NCI-H69 (cell line): ENCODE measurements around the gene SLC35D3.
"Not testable (repeated sequence)": the region's sequence is repeated elsewhere in the genome, so short reads cannot be mapped to it uniquely, and the experiment has no call there.

Source experiments
- DNase-seq: peaks from one replicate; lab custom pipeline; 2025; lab: John Stamatoyannopoulos, UW

SLC35D3 gene, protein sequence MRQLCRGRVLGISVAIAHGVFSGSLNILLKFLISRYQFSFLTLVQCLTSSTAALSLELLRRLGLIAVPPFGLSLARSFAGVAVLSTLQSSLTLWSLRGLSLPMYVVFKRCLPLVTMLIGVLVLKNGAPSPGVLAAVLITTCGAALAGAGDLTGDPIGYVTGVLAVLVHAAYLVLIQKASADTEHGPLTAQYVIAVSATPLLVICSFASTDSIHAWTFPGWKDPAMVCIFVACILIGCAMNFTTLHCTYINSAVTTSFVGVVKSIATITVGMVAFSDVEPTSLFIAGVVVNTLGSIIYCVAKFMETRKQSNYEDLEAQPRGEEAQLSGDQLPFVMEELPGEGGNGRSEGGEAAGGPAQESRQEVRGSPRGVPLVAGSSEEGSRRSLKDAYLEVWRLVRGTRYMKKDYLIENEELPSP

DNA sequence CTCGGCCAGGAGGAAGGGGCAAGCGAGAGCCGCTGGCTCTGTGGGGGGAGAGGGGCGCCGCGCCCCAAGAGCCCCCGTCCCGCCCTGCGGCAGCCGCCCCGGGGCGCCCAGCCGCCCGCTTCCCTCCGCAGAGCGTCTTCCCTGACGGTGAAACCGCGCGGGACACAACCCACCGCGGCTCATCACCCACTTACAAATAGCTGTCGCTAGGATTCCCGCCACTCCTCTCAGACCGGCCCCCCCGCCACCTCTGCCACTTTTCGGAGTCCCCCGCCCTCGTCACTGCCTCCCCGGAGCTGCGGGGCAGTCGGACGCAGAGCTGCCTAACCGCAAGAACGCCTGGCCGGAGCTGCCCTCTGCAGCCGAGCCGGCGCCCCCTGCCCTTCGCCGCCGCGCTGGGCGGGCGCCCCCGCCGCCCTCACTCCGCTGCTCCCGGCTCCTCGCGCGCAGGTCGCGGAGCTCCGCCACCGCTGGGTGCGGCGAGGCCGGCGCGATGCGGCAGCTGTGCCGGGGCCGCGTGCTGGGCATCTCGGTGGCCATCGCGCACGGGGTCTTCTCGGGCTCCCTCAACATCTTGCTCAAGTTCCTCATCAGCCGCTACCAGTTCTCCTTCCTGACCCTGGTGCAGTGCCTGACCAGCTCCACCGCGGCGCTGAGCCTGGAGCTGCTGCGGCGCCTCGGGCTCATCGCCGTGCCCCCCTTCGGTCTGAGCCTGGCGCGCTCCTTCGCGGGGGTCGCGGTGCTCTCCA, at the start of gene SLC35D3:
Gene SLC35D3, plus strand, starts transcription at position 366 of the 749 bp plus-strand sequence. Its CDS starts 128 bp downstream, at position 494.
- DNase-seq, result peak; percentile 83

DNA sequence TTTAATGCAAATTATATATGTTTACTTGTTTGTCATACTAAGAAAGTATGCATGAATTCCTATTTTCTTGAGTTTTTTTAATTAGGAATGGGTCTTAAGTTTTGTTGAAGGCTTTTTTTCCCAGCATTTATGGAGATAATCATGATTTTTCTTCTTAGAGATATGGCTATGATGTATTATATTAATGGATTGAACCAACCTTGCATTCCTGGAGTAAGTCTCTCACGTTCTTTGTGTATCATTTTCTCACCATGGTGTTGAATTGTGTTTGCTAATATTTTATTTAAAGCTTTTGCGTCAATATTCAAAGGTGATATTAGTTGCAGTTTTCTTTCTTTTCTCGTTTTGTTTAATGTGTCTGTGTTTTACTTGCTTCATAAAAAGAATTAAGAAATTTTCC, 48.4 kb upstream of the SLC35D3 start:
- peak; percentile 13 for DNase-seq

DNA sequence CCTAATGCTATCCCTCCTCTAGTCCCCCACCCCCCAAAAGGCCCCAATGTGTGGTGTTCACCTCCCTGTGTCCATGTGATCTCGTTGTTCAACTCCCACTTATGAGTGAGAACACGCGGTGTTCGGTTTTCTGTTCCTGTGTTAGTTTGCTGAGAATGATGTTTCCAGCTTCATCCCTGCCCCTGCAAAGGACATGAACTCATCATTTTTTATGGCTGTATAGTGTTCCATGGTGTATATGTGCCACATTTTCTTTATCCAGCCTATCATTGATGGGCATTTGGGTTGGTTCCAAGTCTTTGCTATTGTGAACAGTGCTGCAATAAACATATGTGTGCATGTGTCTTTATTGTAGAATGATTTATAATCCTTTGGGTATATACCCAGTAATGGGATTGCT, 45.6 kb upstream of the SLC35D3 start:
- DNase-seq, result not testable (repeated sequence)

DNA sequence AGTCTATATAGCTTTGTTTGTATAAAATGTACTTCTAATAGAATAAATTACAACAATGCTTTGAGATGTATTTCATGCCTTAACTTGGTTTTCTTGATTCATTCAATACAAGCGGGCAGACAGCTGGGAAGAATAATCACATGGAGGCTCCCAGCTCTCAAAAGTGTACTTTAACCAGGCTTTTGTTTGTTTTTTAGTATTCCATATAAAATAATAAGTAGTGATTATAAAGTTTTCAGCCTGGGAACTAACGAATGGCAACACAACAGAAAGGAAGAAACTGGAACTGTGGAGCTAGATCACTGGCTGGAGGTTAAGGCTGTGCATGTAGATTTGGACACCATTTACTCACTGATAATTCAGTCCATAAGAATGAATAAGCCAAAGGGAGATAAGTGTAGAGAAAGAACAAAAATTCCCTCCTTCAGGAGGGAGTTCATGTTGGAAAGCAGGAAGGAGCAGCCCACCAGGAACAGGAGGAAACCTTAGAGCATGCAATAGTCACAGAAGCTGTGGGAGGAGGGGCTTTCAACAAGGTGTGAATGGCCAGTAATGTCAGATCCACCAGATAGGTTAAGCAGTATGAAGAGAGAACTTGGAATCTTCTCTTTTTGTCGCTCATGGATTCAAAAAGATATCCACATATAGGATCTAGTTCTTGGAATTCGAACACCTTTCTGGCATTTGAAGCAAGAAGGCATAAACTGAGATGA, 41.2 kb upstream of the SLC35D3 start:
- DNase-seq, result no peak

DNA sequence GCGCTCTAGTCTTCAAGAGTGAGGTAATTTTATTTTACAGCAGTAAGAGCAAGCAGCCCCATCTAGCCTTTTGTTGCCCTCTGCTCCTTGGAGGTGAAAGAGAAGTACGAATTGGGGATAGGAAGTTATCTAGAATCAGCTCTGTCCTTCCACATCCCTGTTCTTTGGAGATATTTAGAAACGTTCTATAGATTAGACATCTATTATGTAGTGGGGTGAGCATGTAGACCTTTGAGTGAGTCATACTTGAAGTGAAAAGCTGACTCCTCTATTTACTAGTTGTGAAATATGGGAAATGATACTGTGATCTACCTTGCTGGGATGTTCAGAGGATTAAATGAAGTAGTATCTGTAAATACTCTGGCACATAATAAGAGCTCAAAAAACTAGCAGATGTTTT, 36.0 kb upstream of the SLC35D3 start:
- DNase-seq, result peak; percentile 36

DNA sequence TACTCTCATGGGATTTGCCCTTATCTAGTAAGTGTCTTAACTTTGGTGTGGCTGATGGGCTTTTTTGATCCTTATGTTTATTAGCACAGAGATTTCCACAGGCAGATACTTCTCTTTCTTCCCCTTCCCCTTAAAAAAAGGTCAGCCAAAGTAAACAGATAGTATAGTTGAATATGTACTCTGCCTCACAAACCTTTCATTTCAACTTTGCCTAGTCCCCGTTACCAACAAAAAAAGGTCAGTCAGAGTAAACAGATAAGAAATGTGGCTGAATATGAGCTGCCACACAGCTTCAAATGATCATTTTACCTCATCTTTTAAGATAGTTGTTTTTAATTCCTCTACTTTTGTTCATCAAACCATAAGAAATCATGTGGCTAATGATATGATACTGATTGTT, 34.1 kb upstream of the SLC35D3 start:
- peak; percentile 82 for DNase-seq

DNA sequence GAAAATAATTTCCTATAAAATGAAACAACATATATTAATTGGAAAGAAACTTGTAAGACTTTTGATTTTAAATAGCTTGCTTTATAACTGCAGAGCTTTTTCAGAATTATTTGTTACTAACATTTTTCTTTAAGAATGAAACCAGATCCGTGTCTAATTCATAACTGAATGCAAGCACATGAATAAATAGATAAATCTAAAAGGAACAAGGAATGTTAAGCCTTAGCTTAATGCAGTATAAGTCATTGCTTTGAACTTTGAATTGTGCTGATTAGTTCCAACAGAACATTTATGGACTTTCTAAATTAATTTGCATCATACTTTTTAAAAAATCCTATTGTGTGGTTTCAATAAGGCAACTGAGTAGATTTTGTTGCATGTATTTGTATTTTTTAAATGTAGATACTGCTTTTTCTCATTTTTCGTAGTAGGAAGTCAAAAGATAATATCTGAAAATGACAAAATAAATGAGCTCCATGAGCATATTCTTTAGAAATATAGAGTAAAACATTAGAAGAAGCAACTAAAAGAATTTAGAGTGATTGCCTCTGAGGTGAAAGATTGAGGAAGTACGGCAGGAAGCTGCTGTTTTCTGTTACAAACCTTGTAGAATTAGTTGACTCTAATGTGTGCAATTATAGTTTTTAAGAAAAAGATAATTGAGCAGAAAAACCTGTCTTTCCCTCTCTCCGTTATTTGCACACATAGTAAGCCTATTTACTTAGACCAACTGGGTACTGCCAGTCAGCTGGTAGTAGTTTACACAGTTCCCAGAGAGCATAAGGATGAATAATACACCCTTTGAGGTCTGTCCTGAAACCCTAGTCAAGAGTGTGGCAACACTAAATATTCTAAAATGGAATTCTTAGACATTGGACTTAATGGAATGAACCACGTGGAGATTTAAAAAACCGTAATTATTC, 32.6 kb upstream of the SLC35D3 start:
- DNase-seq, result peak; percentile 92

DNA sequence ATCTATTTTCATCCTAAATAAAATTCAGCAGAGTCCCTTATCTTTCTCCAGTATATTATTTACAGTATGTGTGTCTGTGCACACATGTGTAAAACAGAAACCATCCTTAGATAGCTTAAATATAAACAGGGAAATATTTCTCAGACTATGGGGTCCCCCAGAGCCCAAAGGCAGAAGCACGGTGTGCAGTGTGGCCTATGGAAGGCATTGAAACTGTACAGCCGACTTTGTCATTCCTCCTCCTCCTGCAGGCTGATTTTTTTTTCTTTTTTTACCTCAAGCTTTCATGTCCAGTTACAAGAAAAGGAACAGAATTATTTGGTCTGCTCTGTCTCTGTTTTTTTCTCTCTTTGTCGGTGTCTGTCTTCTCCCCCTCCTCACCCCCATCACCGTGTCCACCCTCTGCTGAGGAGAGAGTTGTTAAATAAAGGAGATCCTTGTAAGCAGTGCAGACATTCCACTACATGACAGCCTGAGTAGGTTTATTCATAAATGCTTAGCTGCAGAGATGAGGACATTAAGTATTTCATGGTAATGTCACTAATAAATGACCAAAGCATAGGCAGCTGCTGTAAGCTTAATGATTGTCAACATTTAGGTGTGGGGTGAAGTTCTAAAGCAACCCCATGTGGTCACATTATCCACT, 31.8 kb upstream of the SLC35D3 start:
- DNase-seq, result peak; percentile 51

DNA sequence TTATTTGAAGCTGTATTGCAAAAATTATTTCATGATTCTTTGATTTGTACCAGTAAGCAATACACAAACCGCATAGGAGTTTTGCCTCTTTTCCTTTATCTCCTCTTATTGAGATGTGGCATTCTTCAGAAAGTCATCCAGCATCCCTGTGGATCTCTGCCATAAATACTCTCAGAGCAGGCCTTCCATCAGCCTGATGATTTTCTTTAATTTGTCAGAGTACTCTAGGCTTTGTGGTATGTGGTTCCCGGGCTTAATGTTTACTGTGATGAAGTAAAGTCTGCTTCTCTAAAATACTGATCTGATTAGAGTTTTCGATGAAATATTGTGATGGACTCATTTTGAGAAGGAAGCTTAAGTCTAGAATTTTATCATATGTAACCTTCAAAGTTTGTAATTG, 31.1 kb upstream of the SLC35D3 start:
- DNase-seq, result no peak

DNA sequence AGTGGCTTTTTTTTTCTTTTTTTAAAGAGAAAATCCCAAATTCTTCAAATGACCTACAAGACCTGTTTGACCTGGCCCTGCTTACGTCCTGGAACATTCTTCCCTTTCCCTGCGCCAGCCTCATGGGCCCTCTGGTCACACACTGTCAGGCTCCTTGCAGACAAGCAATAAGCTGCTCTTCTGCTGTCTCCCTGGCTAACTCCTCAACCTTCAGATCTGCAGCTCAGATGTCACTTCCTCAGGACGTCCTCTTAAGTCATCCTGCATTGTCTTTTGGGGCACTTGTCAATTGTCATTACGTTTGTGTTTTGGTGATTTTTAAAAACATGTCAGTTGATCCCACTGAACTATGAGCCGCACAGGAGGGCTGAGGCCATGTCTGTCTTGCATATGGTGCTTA, 28.9 kb upstream of the SLC35D3 start:
- DNase-seq, result no peak

DNA sequence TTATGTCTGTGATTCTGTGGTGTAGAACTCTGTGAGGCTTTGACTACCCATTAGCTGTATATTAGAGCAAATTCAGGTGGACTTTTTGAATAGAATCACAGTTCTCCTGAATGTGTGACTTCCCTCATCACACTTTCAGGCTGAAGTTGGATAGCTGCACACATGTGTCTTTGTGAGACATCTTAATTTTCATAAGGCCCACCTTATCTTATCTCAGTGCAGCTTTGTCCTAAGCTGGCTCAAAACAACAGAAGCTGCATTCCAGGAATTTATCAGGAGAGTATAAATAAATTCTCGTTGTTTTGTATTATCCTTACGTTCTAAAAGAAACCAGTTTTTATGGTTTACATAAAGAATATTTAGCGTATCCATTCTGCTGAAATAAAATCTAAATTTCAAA, 26.2 kb upstream of the SLC35D3 start:
- DNase-seq, result no peak

DNA sequence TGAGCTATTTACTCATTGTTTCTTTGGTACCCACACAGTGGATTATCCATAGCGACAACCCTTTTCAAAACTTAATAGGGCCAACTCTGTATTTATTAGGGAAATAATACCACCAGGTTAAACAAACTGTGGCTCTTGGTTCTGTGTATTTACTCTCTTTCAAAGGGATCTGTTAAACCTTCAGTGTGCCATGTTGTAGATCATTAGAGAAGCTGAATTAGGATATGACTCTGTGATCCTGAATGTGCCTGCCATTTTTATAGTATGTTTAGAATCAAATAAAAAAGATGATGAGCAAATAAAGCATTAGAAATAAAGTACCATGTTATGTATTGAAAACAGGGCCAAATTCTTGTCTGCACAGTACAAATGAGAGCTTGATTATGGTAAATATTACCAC, 25.0 kb upstream of the SLC35D3 start:
- DNase-seq, result peak; percentile 33

DNA sequence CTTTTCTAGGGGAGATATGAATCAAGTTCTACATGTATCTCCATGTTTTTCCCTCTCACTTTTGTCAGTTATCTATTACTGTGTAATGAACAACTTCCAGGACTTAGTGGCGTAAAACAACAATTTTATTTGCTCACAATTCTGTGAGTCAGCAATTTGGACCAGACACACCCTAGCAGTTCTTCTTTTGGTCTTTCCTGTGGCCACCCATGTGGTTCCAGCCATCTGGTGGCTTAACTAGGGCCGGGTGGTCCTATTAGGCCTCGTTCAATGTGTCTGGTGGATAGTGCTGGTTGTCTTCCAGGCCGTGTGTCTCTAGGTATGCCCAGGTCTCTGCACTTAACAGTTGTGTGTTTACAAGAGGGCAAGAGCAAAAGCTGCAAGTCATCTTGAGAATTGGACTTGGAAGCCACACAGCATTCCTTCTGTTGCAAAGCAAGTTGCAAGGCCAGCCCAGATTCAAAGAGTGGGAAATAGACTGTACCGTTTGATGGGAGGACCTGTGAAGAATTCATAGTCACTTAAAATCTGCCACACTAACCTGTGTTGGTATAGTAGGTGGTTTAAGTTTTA, 20.8 kb upstream of the SLC35D3 start:
- no peak for DNase-seq

DNA sequence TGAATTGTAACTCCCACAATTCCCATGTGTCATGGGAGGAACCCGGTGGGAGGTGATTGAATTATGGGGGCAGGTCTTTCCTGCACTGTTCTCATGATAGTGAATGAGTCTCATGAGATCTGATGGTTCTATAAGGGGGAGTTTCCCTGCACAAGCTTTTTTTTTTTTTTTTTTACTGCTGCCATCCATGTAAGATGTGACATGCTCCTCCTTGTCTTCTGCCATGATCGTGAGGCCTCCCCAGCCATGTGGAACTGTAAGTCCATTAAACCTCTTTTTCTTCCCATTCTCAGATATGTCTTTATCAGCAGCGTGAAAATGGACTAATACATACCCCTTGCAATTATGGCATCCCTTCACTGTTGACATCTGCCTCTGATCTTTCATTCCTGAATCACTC, 17.6 kb upstream of the SLC35D3 start:
- DNase-seq, result not testable (repeated sequence)

DNA sequence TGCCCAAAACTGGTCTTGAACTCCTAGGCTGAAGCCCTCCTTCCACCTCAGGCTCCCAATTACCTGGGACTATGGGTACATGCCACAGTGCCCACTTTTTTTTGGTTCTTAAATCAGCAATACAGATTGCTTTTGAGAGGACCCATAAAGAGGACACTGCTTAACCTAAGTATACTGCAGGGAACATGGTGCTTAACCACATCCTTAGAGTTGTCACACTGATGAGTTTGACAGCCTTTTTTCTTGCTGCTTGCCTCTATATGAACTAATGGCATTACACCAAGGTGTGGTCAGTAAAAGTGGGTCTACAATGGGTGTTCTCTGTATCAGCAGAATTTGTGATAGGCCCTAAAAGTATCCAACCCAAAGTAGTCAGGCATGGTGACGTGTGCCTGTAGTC, 7.2 kb upstream of the SLC35D3 start:
- DNase-seq, result no peak

DNA sequence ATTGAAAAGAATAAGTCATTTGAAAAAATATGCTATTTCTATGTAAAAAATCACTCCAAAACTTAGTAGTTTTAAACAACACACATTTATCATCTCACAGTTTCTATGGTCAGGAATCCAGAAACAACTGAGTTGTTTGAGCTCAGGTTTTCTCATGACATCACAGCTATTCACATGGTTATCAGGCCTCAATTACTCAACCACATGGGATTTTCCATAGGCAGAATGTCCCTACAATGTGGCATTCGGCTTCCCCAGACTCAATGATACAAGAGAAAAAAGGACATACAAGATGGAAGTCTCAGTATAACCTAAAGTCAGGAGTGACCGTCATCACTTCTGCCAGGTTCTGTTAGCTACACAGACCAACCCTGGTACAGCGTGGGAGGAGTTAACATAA, 3.4 kb upstream of the SLC35D3 start:
- peak; percentile 31 for DNase-seq

DNA sequence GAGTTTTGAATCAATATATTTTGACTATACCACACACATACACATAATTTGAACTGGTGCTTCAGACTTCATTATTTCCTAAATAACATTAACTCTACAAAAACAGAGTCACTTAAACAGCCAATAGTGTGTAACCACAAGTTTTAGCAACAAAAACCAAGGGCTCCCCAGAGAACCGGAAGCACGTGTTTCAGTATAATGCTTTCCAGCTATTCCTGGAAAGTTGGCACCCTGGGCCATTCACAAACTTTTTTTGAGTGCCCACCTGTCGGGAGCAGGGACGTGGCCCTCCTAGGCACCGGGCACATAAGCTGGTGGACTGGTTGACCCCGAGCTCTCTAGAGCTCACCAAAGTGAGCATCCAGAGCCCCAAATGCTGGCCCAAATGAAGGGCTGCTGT, 1.9 kb upstream of the SLC35D3 start:
- peak; percentile 43 for DNase-seq

DNA sequence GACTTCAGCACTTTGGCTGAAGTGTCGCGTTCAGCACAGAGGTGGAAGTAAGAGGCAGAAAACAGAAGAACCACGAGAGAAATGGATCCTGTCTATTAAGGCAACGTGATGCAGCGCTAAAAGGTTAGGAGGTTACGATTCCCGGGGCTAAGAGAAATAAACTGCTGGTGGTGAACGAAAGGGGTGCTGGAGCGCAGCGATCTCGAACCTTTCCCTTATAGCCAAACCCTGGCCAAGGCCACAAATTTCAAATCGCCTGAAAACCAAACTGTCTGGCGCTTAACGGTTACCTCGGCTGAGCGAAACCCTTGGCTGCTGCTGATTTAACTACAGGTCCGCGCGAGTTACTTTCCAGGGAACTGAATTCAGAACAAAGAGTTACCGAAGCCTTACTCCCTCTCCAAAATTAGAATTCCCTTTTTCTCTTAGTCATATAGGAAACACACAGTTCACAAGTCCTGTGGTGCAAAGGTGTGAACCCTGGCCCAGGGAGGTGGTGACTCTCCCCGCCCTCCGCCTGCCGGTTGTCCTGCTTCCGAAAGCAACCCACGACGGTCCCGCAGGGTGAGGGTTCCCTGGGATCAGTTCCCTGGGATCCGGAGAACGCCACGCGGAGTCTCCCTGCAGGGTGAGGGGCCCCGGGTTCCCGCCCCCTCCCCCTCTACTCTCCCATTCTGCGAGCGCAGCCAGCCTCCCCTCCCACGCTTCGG, 1.3 kb upstream of the SLC35D3 start:
- peak; percentile 81 for DNase-seq

DNA sequence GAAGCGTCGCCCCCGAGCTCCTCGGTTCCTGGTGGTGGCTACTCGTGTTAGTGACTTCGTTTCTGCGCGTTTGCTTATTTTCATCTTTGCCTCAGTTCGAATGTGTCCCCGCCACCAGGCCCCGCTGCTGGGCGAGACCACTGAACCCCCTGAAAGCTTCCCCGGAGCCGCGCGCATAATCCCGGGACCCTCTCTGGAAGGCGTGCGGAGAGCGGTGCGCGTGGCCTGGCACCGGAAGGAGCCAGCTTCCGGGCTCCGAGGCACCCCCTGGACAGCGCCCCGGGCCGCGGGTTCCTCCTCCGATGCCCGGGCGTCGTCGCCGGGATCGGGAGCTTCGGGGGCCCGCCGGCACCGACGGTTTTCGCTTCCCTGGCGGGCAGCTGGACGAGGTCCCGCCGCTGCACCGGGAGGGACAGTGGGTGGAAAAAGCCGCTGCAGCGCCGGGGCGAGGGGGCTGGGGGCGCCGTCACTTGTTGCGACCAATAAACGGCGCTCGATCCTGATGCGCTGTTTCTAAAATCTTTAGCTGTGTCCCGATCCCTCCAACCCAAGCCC, 643 bp upstream of the SLC35D3 start:
- peak; percentile 83 for DNase-seq

DNA sequence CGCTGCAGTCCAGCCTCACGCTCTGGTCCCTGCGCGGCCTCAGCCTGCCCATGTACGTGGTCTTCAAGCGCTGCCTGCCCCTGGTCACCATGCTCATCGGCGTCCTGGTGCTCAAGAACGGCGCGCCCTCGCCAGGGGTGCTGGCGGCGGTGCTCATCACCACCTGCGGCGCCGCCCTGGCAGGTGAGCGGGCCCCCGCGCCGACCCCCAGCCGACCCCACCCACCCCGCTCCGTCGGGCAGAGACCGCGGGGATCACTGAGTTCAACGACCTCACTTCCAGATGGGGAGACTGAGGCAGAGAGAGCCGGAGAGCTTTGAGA, 545 bp downstream of the SLC35D3 start:
- DNase-seq, result peak; percentile 79
